ENCODE results near the gene CUEDC1. TPM values are rescaled to one million over a fixed set of nuclear protein-coding genes. Genes with fewer than 3 reads are reported as not detected.
"Not testable (repeated sequence)": the region's sequence is repeated elsewhere in the genome, so short reads cannot be mapped to it uniquely, and the experiment has no call there.

The CUEDC1 gene
- polyA plus RNA-seq, 4 donors = 1.6 to 14.9 (median 6.1) TPM

DNA sequence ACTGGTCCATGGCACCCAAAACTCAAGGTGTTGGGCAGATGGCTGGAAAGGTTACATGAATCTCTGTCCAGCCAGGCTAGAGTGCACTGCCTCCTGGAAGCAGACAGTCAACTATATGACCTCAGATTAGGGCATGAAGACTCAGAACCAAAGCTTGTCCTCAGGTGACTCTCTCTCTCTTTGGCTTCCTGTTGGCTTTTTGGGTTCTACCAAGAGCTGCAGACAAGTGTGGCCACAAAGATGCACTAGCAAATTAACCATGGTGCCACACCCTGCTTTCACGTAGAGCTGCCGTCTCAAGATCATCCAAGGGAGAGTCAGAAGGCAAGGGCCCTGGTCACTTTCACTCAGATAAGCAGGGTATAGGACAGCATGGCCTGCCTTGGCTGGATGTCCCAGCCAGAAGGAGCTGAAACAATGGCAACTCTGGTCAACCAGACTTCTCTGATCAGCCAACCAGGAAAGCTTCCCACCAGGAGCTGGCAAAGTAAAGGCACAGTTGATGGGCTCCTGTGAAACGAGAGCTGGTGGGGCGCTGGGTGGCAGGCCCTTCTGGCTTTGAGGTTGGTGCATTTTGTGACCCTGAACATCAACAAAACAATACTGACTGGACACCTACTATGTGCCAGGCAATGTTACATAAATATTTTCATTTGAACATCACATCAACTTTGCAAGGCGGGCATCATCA, 31.9 kb downstream of the CUEDC1 start:
- 73 to 93% (median 83%) methylated on average over 5 of the region's 5 CpGs for WGBS, 3 donors
- no peak for FAIRE-seq
- no peaks in the 10 kb centered on the region for H3K9me3 ChIP-seq (ENCODE audit: control insufficient read depth in 2 of 2, insufficient read depth in 1 of 2, low read depth in 1 of 2, low read length in 1 of 2)
- no peak overlapping the region for H3K4me3 ChIP-seq (ENCODE audit: low read depth in 1 of 3, low read length in 3 of 3)
- H3K4me1 ChIP-seq (ENCODE audit: control insufficient read depth in 3 of 3, insufficient read depth in 2 of 3, low read depth in 1 of 3, low read length in 2 of 3) = peaks cover 0 to 13% (median 8%) of the 10 kb centered on the region in 3 donors
- DNase-seq = no peak
- H3K36me3 ChIP-seq (ENCODE audit: control insufficient read depth in 3 of 3, insufficient read depth in 2 of 3, low read depth in 1 of 3, low read length in 3 of 3) = peaks cover 0 to 4% (median 0%) of the 10 kb centered on the region in 3 donors
- H3K27me3 ChIP-seq (ENCODE audit: control insufficient read depth in 3 of 3, insufficient read depth in 3 of 3, low read length in 3 of 3) = no peaks in the 10 kb centered on the region
- no peak overlapping the region for H3K27ac ChIP-seq (ENCODE audit: low read depth in 1 of 3, low read length in 2 of 3)

DNA sequence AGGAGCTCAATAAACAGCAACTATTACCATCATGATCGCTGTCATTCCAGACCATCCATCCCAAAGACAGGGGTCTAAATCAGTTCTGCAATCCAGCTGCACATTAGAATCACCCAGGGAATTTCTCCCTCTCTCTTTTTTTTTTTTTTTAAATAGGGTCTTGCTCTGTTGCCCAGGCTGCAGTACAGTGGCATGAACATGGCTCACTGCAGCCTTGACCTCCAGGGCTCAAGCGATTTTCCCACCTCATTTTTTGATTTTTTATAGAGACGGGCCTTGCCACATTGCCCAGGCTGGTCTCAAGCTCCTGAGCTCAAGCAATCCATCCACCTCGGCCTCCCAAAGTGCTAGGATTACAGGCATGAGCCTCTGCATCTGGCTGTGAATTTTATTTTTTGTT, 32.5 kb downstream of the CUEDC1 start:
- WGBS, 3 donors = 93 to 97% (median 93%) methylated on average over 4 of the region's 4 CpGs
- Histone ChIP-seq H3K27ac (ENCODE audit: low read depth in 1 of 3, low read length in 2 of 3) (peak overlapping the region in 1 of 3 donors; percentile 13), H3K4me1 (ENCODE audit: control insufficient read depth in 3 of 3, insufficient read depth in 2 of 3, low read depth in 1 of 3, low read length in 2 of 3) (peaks cover 0 to 13% (median 13%) of the 10 kb centered on the region in 3 donors)
- DNase-seq; H3K4me3 ChIP-seq (ENCODE audit: low read depth in 1 of 3, low read length in 3 of 3); H3K9me3 ChIP-seq (ENCODE audit: control insufficient read depth in 2 of 2, insufficient read depth in 1 of 2, low read depth in 1 of 2, low read length in 1 of 2); FAIRE-seq; H3K27me3 ChIP-seq (ENCODE audit: control insufficient read depth in 3 of 3, insufficient read depth in 3 of 3, low read length in 3 of 3); H3K36me3 ChIP-seq (ENCODE audit: control insufficient read depth in 3 of 3, insufficient read depth in 2 of 3, low read depth in 1 of 3, low read length in 3 of 3): not testable (repeated sequence)

GRCh38 chr17:57920916-57921703, 34.1 kb downstream of the CUEDC1 start:
- Histone ChIP-seq H3K4me1 (ENCODE audit: control insufficient read depth in 3 of 3, insufficient read depth in 2 of 3, low read depth in 1 of 3, low read length in 2 of 3) (peaks cover 0 to 13% (median 9%) of the 10 kb centered on the region in 3 donors), H3K27me3 (ENCODE audit: control insufficient read depth in 3 of 3, insufficient read depth in 3 of 3, low read length in 3 of 3) (no peaks in the 10 kb centered on the region), H3K9me3 (ENCODE audit: control insufficient read depth in 2 of 2, insufficient read depth in 1 of 2, low read depth in 1 of 2, low read length in 1 of 2) (no peaks in the 10 kb centered on the region), H3K36me3 (ENCODE audit: control insufficient read depth in 3 of 3, insufficient read depth in 2 of 3, low read depth in 1 of 3, low read length in 3 of 3) (peaks cover 0 to 4% (median 0%) of the 10 kb centered on the region in 3 donors), H3K4me3 (ENCODE audit: low read depth in 1 of 3, low read length in 3 of 3) (no peak overlapping the region), H3K27ac (ENCODE audit: low read depth in 1 of 3, low read length in 2 of 3) (peak overlapping the region in 2 of 3 donors; percentile 61 to 77)
- 18 to 32% (median 29%) methylated on average over 13 of the region's 13 CpGs for WGBS, 3 donors
- DNase-seq = no peak
- no peak for FAIRE-seq

- FAIRE-seq = no peak
Observed at GRCh38 chr17:57919918-57920317, 35.3 kb downstream of the CUEDC1 start.

DNA sequence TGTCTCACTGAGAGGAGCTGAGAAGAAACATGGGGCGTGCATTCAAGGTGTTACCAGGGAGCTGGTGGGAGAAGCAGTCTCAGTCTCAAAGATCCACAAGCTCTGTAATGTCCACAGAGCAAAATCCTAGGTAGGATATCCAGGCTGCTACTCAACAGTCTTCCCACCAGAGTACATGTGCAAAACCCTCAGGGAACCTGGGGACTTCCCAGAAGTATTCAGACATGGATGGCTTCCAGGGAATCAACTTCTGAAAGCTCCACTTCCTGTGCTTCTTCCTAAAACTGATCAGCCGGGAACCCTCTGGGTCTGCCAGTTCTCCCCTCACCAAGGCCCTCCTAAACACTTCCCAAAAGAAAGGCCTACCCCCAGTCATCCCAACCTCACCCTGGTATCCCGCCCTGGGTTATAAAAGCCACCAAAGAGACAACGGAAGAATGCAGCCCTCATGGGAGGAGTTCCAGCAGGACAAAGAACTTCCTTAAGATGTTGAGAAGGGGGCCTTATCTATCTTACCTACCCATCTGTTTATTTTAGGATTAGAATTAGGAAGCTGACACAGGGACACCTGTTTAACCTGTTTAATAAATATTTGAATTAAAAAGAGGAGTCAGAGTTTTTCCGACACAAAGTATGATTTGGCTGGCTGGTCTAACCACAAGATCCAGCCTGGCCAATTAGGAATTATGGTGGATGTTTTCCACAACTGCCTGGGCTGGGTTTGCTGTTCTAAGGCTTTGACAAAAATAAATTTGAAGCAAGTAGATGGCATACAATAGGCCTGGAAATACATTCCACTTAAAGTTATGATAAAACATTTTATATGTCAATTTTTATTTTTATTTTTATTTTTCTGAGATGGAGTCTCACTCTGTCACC, 37.0 kb downstream of the CUEDC1 start:
- DNase-seq (no peak), FAIRE-seq (no peak)
- Histone ChIP-seq H3K4me3 (ENCODE audit: low read depth in 1 of 3, low read length in 3 of 3) (no peak overlapping the region), H3K9me3 (ENCODE audit: control insufficient read depth in 2 of 2, insufficient read depth in 1 of 2, low read depth in 1 of 2, low read length in 1 of 2) (no peaks in the 10 kb centered on the region), H3K36me3 (ENCODE audit: control insufficient read depth in 3 of 3, insufficient read depth in 2 of 3, low read depth in 1 of 3, low read length in 3 of 3) (peaks cover 0 to under 1% (median 0%) of the 10 kb centered on the region in 3 donors), H3K4me1 (ENCODE audit: control insufficient read depth in 3 of 3, insufficient read depth in 2 of 3, low read depth in 1 of 3, low read length in 2 of 3) (peaks cover 0 to 21% (median 13%) of the 10 kb centered on the region in 3 donors), H3K27me3 (ENCODE audit: control insufficient read depth in 3 of 3, insufficient read depth in 3 of 3, low read length in 3 of 3) (no peaks in the 10 kb centered on the region), H3K27ac (ENCODE audit: low read depth in 1 of 3, low read length in 2 of 3) (peak overlapping the region in 1 of 3 donors; percentile 61)
- WGBS, 3 donors = 42 to 55% (median 51%) methylated on average over 5 of the region's 5 CpGs

More at GRCh38 chr17:57919918-57920317, 35.3 kb downstream of the CUEDC1 start:
- DNase-seq = no peak
- no peaks in the 10 kb centered on the region for H3K9me3 ChIP-seq (ENCODE audit: control insufficient read depth in 2 of 2, insufficient read depth in 1 of 2, low read depth in 1 of 2, low read length in 1 of 2)
- H3K27ac ChIP-seq (ENCODE audit: low read depth in 1 of 3, low read length in 2 of 3) = peak overlapping the region in 1 of 3 donors; percentile 34
- H3K27me3 ChIP-seq (ENCODE audit: control insufficient read depth in 3 of 3, insufficient read depth in 3 of 3, low read length in 3 of 3) = no peaks in the 10 kb centered on the region
- H3K4me3 ChIP-seq (ENCODE audit: low read depth in 1 of 3, low read length in 3 of 3) = no peak overlapping the region
- peaks cover 0 to 21% (median 13%) of the 10 kb centered on the region in 3 donors for H3K4me1 ChIP-seq (ENCODE audit: control insufficient read depth in 3 of 3, insufficient read depth in 2 of 3, low read depth in 1 of 3, low read length in 2 of 3)
- 91 to 97% (median 97%) methylated on average over 5 of the region's 5 CpGs for WGBS, 3 donors
- H3K36me3 ChIP-seq (ENCODE audit: control insufficient read depth in 3 of 3, insufficient read depth in 2 of 3, low read depth in 1 of 3, low read length in 3 of 3) = peaks cover 0 to 4% (median 0%) of the 10 kb centered on the region in 3 donors

- Histone ChIP-seq H3K4me3 (ENCODE audit: low read depth in 1 of 3, low read length in 3 of 3) (no peak overlapping the region), H3K27ac (ENCODE audit: low read depth in 1 of 3, low read length in 2 of 3) (peak overlapping the region in 2 of 3 donors; percentile 61 to 67), H3K36me3 (ENCODE audit: control insufficient read depth in 3 of 3, insufficient read depth in 2 of 3, low read depth in 1 of 3, low read length in 3 of 3) (no peaks in the 10 kb centered on the region), H3K4me1 (ENCODE audit: control insufficient read depth in 3 of 3, insufficient read depth in 2 of 3, low read depth in 1 of 3, low read length in 2 of 3) (peaks cover 0 to 22% (median 15%) of the 10 kb centered on the region in 3 donors), H3K27me3 (ENCODE audit: control insufficient read depth in 3 of 3, insufficient read depth in 3 of 3, low read length in 3 of 3) (no peaks in the 10 kb centered on the region), H3K9me3 (ENCODE audit: control insufficient read depth in 2 of 2, insufficient read depth in 1 of 2, low read depth in 1 of 2, low read length in 1 of 2) (no peaks in the 10 kb centered on the region)
- no peak for FAIRE-seq
- 83 to 88% (median 88%) methylated on average over 9 of the region's 9 CpGs for WGBS, 3 donors
- DNase-seq = no peak
Observed at GRCh38 chr17:57916925-57917858, 38.0 kb downstream of the CUEDC1 start.

- Histone ChIP-seq H3K36me3 (ENCODE audit: control insufficient read depth in 3 of 3, insufficient read depth in 2 of 3, low read depth in 1 of 3, low read length in 3 of 3) (no peaks in the 10 kb centered on the region), H3K27ac (ENCODE audit: low read depth in 1 of 3, low read length in 2 of 3) (peak overlapping the region in 2 of 3 donors; percentile 53 to 67), H3K4me3 (ENCODE audit: low read depth in 1 of 3, low read length in 3 of 3) (no peak overlapping the region), H3K4me1 (ENCODE audit: control insufficient read depth in 3 of 3, insufficient read depth in 2 of 3, low read depth in 1 of 3, low read length in 2 of 3) (peaks cover 0 to 28% (median 16%) of the 10 kb centered on the region in 3 donors), H3K9me3 (ENCODE audit: control insufficient read depth in 2 of 2, insufficient read depth in 1 of 2, low read depth in 1 of 2, low read length in 1 of 2) (no peaks in the 10 kb centered on the region), H3K27me3 (ENCODE audit: control insufficient read depth in 3 of 3, insufficient read depth in 3 of 3, low read length in 3 of 3) (no peaks in the 10 kb centered on the region)
- DNase-seq (no peak), FAIRE-seq (no peak)
- WGBS, 3 donors = 76 to 84% (median 82%) methylated on average over 19 of the region's 19 CpGs
Observed at GRCh38 chr17:57915985-57916757, 39.0 kb downstream of the CUEDC1 start.
